ENCODE measurements around the gene UBE2A.

GRCh38 chrX:119574394-119575266, at the start of gene UBE2A:
- TF ChIP-seq EZH2 (IDR thresholded peaks at IDR 0.05; ENCODE audit: borderline replicate concordance, insufficient read depth, low read depth, low read length, poor library complexity, severe bottlenecking): no peak
- no peak for TF ChIP-seq CTCF (IDR thresholded peaks at IDR 0.05)

Data from B cell (primary cell).